AG08395 (cell line): ENCODE measurements around the gene PAN3.
A peak's percentile ranks its signal among the peaks of the same experiment; 100 is the strongest.

Source experiments
- DNase-seq: peaks from one replicate; pipeline ENCODE4 v3.0.0; 2012; ENCODE audit warnings: mixed read lengths, low spot score

PAN3 gene

GRCh38 chr13:28219408-28220099 lies 81.2 kb downstream of the PAN3 start:
- no peak for DNase-seq

- no peak for DNase-seq
Measured at GRCh38 chr13:28220166-28220565, 81.8 kb downstream of the PAN3 start.

- no peak for DNase-seq
Measured at GRCh38 chr13:28229522-28230411, 91.4 kb downstream of the PAN3 start.

- no peak for DNase-seq
Measured at GRCh38 chr13:28231642-28232041, 93.3 kb downstream of the PAN3 start.

- no peak for DNase-seq
Measured at GRCh38 chr13:28237944-28238343, 99.6 kb downstream of the PAN3 start.

- DNase-seq, result peak; percentile 3
Measured at GRCh38 chr13:28239374-28239773, 101.0 kb downstream of the PAN3 start.

GRCh38 chr13:28245465-28245864 lies 107.1 kb downstream of the PAN3 start:
- no peak for DNase-seq

GRCh38 chr13:28246891-28247290 lies 108.5 kb downstream of the PAN3 start:
- no peak for DNase-seq

- no peak for DNase-seq
Measured at GRCh38 chr13:28248080-28248479, 109.7 kb downstream of the PAN3 start.

GRCh38 chr13:28250542-28250941 lies 112.2 kb downstream of the PAN3 start:
- no peak for DNase-seq

- DNase-seq, result no peak
Measured at GRCh38 chr13:28251466-28251865, 113.1 kb downstream of the PAN3 start.

GRCh38 chr13:28252547-28252946 lies 114.2 kb downstream of the PAN3 start:
- no peak for DNase-seq

GRCh38 chr13:28257305-28257704 lies 119.0 kb downstream of the PAN3 start:
- no peak for DNase-seq

- no peak for DNase-seq
Measured at GRCh38 chr13:28258417-28258816, 120.1 kb downstream of the PAN3 start.

- DNase-seq, result no peak
Measured at GRCh38 chr13:28267497-28267896, 129.2 kb downstream of the PAN3 start.

- DNase-seq, result no peak
Measured at GRCh38 chr13:28268800-28269223, 130.5 kb downstream of the PAN3 start.

- DNase-seq, result no peak
Measured at GRCh38 chr13:28271056-28271840, 132.9 kb downstream of the PAN3 start.

- no peak for DNase-seq
Measured at GRCh38 chr13:28273919-28274318, 135.6 kb downstream of the PAN3 start.

- no peak for DNase-seq
Measured at GRCh38 chr13:28282451-28282850, 144.1 kb downstream of the PAN3 start.

GRCh38 chr13:28283600-28283999 lies 145.3 kb downstream of the PAN3 start:
- DNase-seq, result no peak

GRCh38 chr13:28286263-28286662 lies 147.9 kb downstream of the PAN3 start:
- DNase-seq, result no peak

- DNase-seq, result no peak
Measured at GRCh38 chr13:28297341-28297740, 159.0 kb downstream of the PAN3 start.

GRCh38 chr13:28299916-28300315 lies 161.6 kb downstream of the PAN3 start:
- no peak for DNase-seq
